Caco-2 (cell line): ENCODE results near the gene ZFAND6. TPM values are rescaled to one million over a fixed set of nuclear protein-coding genes. Genes with fewer than 3 reads are reported as not detected.

Experiments
- BruUV-seq: library from RNA; stranded (reverse); fragments of 400-500 nt; replicated peaks from 2 replicates; lab custom pipeline; 2021; lab: Mats Ljungman, UMichigan
- CTCF ChIA-PET: fragments of 300-600 bp; sonication (Branson Sonifier 250); formaldehyde crosslinking; loops from one replicate; lab custom pipeline; 2022; ENCODE audit warnings: antibody characterized with exemption; lab: Charles Lee
- POLR2A ChIA-PET: fragments of 300-600 bp; sonication (Branson Sonifier 250); formaldehyde crosslinking; loops from one replicate; lab custom pipeline; 2022; ENCODE audit warnings: antibody characterized with exemption; lab: Charles Lee
- DNase-seq, 2 experiments: peaks; one replicate each; pipeline versions ENCODE4 v3.0.0 to v3.0.0-alpha.2; 2020 to 2022
- H3K27me3 ChIP-seq: replicated peaks from 2 replicates; pipeline ENCODE4 v1.6.0; 2011; ENCODE audit warnings: low read length; ENCODE audit not compliant: control insufficient read depth, insufficient read depth
- H3K36me3 ChIP-seq: 2 replicates; pipeline ENCODE4 v1.5.1; 2011; ENCODE audit warnings: low read length; ENCODE audit not compliant: control insufficient read depth, insufficient read depth
- H3K4me1 ChIP-seq: fragments of 250-450 bp; sonication (Bioruptor Pico); 2 replicates; pipeline ENCODE4 v1.5.1; 2020; ENCODE audit warnings: mild to moderate bottlenecking
- H3K4me3 ChIP-seq: 2 replicates; pipeline ENCODE4 v1.5.1; 2011; ENCODE audit warnings: low read depth, mild to moderate bottlenecking, control low read depth, low read length
- H3K9me3 ChIP-seq: fragments of 250-450 bp; sonication (Bioruptor Pico); 2 replicates; pipeline ENCODE4 v1.5.1; 2020; ENCODE audit warnings: mild to moderate bottlenecking, moderate library complexity
- H3K27ac Mint-ChIP-seq: one replicate; pipeline ENCODE4 v1.8.0; 2022; ENCODE audit warnings: mixed read lengths; ENCODE audit not compliant: unreplicated experiment
- H3K27me3 Mint-ChIP-seq: one replicate; pipeline ENCODE4 v1.8.0; 2022; ENCODE audit warnings: mixed read lengths; ENCODE audit not compliant: insufficient read depth, unreplicated experiment
- H3K36me3 Mint-ChIP-seq: one replicate; pipeline ENCODE4 v1.8.0; 2022; ENCODE audit warnings: mild to moderate bottlenecking, mixed read lengths; ENCODE audit not compliant: insufficient read depth, unreplicated experiment
- H3K4me1 Mint-ChIP-seq: one replicate; pipeline ENCODE4 v1.8.0; 2022; ENCODE audit warnings: low read depth, mixed read lengths; ENCODE audit not compliant: unreplicated experiment
- H3K4me3 Mint-ChIP-seq: one replicate; pipeline ENCODE4 v1.8.0; 2022; ENCODE audit warnings: mild to moderate bottlenecking, moderate library complexity, mixed read lengths; ENCODE audit not compliant: unreplicated experiment
- H3K9me3 Mint-ChIP-seq: one replicate; pipeline ENCODE4 v1.8.0; 2022; ENCODE audit warnings: mixed read lengths; ENCODE audit not compliant: unreplicated experiment
- CTCF ChIP-seq, 2 experiments: fragments of 200-600 bp in 1 of 2; IDR thresholded peaks; 1 replicate in 1 of 2; 2 replicates in 1 of 2; pipeline versions ENCODE4 v1.5.1 to v1.8.0; 2011 to 2022; ENCODE audit warnings: antibody characterized with exemption in 1 of 2, control low read depth in 1 of 2, inconsistent platforms in 1 of 2, low read depth in 1 of 2, low read length in 1 of 2, mild to moderate bottlenecking in 1 of 2, moderate library complexity in 1 of 2; ENCODE audit not compliant: insufficient read depth in 1 of 2, severe bottlenecking in 1 of 2, unreplicated experiment in 1 of 2
- intact Hi-C: fragments of 100-400 bp; cut with micrococcal nuclease; formaldehyde crosslinking; loops from one replicate; pipeline ENCODE4 v1.10.0; 2022; ENCODE audit not compliant: unreplicated experiment
- total RNA-seq: library from RNA; stranded (reverse); gene quantifications from 2 replicates; pipeline ENCODE4 v1.2.3, GENCODE V29; 2022

ZFAND6 gene
- total RNA-seq, 1 experiment from 2014 or later, result 40.5 TPM

GRCh38 chr15:80152896-80153876 is 93.7 kb downstream of the ZFAND6 start, which contains the start of gene FAH:
Gene FAH (plus strand): TSS chr15:80152999. CDS start chr15:80153055, 56 bp downstream.
- TSS peak; percentile 48 for BruUV-seq
- H3K36me3 ChIP-seq, result no peaks in the 10 kb centered on the region
- H3K4me1 Mint-ChIP-seq, result peaks cover 7% of the 10 kb centered on the region
- H3K27ac Mint-ChIP-seq, result no peak within 1 kb of the TSS
- ChIA-PET POLR2A (interaction anchor here (0.6 to 0.8 kb wide), 3 partner anchors 53 to 847 kb away, joined by 3 to 16 read pairs (median 7); no protein-coding TSS in a partner anchor), CTCF (interaction anchor here (1.7 kb wide), 1 partner anchor 20 kb away, joined by 6 read pairs; no protein-coding TSS in a partner anchor)
- H3K27me3 Mint-ChIP-seq, result peaks cover 3% of the 10 kb centered on the region
- intact Hi-C loops, result loop anchor here (1.0 to 10.0 kb wide), 2 partner anchors 94 to 228 kb away; partner anchors contain the start of gene ZFAND6
- H3K4me3 ChIP-seq, result peak within 1 kb of the TSS; percentile 87
- H3K27me3 ChIP-seq, result no peaks in the 10 kb centered on the region
- peaks cover 9% of the 10 kb centered on the region; the same call in 1 of the 2 replicates for H3K4me1 ChIP-seq
- H3K9me3 Mint-ChIP-seq, result no peaks in the 10 kb centered on the region
- no peaks in the 10 kb centered on the region for H3K9me3 ChIP-seq
- H3K36me3 Mint-ChIP-seq, result no peaks in the 10 kb centered on the region
- peak in 1 of 2 experiments; percentile 18 for DNase-seq
- no peak for TF ChIP-seq CTCF (IDR thresholded peaks at IDR 0.05; ENCODE audit: insufficient read depth in 1 of 2, low read depth in 1 of 2, low read length in 1 of 2, severe bottlenecking in 1 of 2, unreplicated experiment in 1 of 2)
- peak within 1 kb of the TSS; percentile 84 for H3K4me3 Mint-ChIP-seq

GRCh38 chr15:80153900-80154299 is 94.4 kb downstream of the ZFAND6 start:
- ChIA-PET CTCF (no interaction called here), POLR2A (interaction anchor here (0.6 kb wide), 1 partner anchor 846 kb away, joined by 3 read pairs; no protein-coding TSS in a partner anchor)
- Mint-ChIP-seq H3K4me3 (peak overlapping the region; percentile 84), H3K9me3 (no peaks in the 10 kb centered on the region), H3K4me1 (peaks cover 7% of the 10 kb centered on the region), H3K27me3 (peaks cover 3% of the 10 kb centered on the region), H3K36me3 (no peaks in the 10 kb centered on the region), H3K27ac (no peak overlapping the region)
- TF ChIP-seq CTCF (IDR thresholded peaks at IDR 0.05; ENCODE audit: insufficient read depth in 1 of 2, low read depth in 1 of 2, low read length in 1 of 2, severe bottlenecking in 1 of 2, unreplicated experiment in 1 of 2), result no peak
- no TSS peak for BruUV-seq
- Histone ChIP-seq H3K9me3 (no peaks in the 10 kb centered on the region), H3K36me3 (no peaks in the 10 kb centered on the region), H3K27me3 (no peaks in the 10 kb centered on the region), H3K4me3 (peak overlapping the region; percentile 87), H3K4me1 (peaks cover 9% of the 10 kb centered on the region; the same call in 1 of the 2 replicates)
- DNase-seq, result no peak
- intact Hi-C loops, result loop anchor here (10.0 kb wide), 1 partner anchor 229 kb away; no protein-coding TSS in a partner anchor

GRCh38 chr15:80154336-80154735 is 94.9 kb downstream of the ZFAND6 start:
- ChIA-PET POLR2A (no interaction called here), CTCF (no interaction called here)
- intact Hi-C loops, result loop anchor here (10.0 kb wide), 1 partner anchor 230 kb away; no protein-coding TSS in a partner anchor
- H3K4me1 Mint-ChIP-seq, result peaks cover 7% of the 10 kb centered on the region
- TF ChIP-seq CTCF (IDR thresholded peaks at IDR 0.05; ENCODE audit: insufficient read depth in 1 of 2, low read depth in 1 of 2, low read length in 1 of 2, severe bottlenecking in 1 of 2, unreplicated experiment in 1 of 2), result no peak
- H3K9me3 Mint-ChIP-seq, result no peaks in the 10 kb centered on the region
- no peak overlapping the region for H3K4me3 Mint-ChIP-seq
- Histone ChIP-seq H3K27me3 (no peaks in the 10 kb centered on the region), H3K36me3 (no peaks in the 10 kb centered on the region), H3K9me3 (no peaks in the 10 kb centered on the region), H3K4me3 (no peak overlapping the region), H3K4me1 (peaks cover 9% of the 10 kb centered on the region; the same call in 1 of the 2 replicates)
- H3K36me3 Mint-ChIP-seq, result no peaks in the 10 kb centered on the region
- DNase-seq, result no peak
- H3K27ac Mint-ChIP-seq, result no peak overlapping the region
- H3K27me3 Mint-ChIP-seq, result peaks cover 3% of the 10 kb centered on the region
- no TSS peak for BruUV-seq
